K562 (cell line): Measurements from ENCODE around the gene SMG6. TPM values are rescaled to one million over a fixed set of nuclear protein-coding genes. Genes with fewer than 3 reads are reported as not detected.

Experiments used
- RAD21 ChIP-seq, 2 experiments: fragments of 250-450 bp in 1 of 2; fragments of 450-650 bp in 1 of 2; sonication (Bioruptor Pico) in 1 of 2; formaldehyde crosslinking in 1 of 2; IDR thresholded peaks in 1 of 2; conservative IDR thresholded peaks in 1 of 2; 2 replicates each; pipeline versions ENCODE4 v1.4.0 to v1.8.0; 2020 to 2022; ENCODE audit warnings: mild to moderate bottlenecking in 2 of 2, moderate library complexity in 1 of 2
- polyA plus RNA-seq, 8 experiments: library from polyadenylated mRNA; depleted of rRNA in 4 of 8; stranded (reverse) in 5 of 8; unstranded in 3 of 8; fragments of >200 nt; fragmentation: Nextera tagmentation in 2 of 8; fragmentation: Illumina TruSeq in 1 of 8; extraction: Ambion mirVana in 2 of 8; extraction: Trizol in 1 of 8; gene quantifications; 2 replicates each; pipeline versions ENCODE4 v1.2.1 to v1.2.3, GENCODE V29; 2011 to 2014; ENCODE audit warnings: inconsistent platforms in 1 of 8, missing spikeins in 1 of 8
- total RNA-seq, 7 experiments: library from RNA; depleted of rRNA in 6 of 7; stranded (reverse); fragments of >200 nt in 6 of 7; fragmentation: Illumina TruSeq in 2 of 7; extraction: Trizol in 2 of 7; gene quantifications; 2 replicates each; pipeline versions ENCODE4 v1.2.1 to v1.2.3, GENCODE V29; 2011 to 2021; ENCODE audit warnings: low replicate concordance in 1 of 7
- TF ChIP-seq, protein P1 (sequence below), 2 experiments: fragments of 450-650 bp; formaldehyde crosslinking in 1 of 2; IDR thresholded peaks; 2 replicates each; pipeline versions ENCODE4 v1.4.0 to v1.6.1; 2014 to 2020; ENCODE audit warnings: mild to moderate bottlenecking in 2 of 2, borderline replicate concordance in 1 of 2, low read depth in 1 of 2

Gene SMG6
- total and polyA plus RNA-seq, 9 of the 15 experiments (the other 6 are each of a cell fraction or from before 2014, with no cell fraction given) = 0.44 to 13.9 (median 6.0) TPM

DNA sequence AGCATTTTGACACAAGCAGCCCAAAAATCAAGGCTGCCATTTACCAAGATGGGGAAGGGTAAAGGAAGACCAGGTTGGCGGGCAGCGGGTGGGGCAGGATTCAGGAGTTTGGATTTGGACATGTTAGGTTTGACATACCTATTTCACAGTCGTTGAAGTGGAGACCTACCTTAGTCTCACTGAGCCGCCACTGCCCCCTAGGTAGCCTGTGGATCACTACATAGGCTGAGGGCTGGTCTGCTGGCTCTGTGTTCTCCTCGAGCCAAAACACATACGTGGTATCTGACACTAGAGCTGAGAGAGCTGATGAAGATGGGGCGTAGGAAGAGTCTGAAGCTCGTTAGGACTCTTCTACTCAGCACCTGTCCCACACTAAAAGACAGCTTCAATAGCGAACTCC, 133.6 kb downstream of the SMG6 start (continued):
- TF ChIP-seq, protein P1, sequence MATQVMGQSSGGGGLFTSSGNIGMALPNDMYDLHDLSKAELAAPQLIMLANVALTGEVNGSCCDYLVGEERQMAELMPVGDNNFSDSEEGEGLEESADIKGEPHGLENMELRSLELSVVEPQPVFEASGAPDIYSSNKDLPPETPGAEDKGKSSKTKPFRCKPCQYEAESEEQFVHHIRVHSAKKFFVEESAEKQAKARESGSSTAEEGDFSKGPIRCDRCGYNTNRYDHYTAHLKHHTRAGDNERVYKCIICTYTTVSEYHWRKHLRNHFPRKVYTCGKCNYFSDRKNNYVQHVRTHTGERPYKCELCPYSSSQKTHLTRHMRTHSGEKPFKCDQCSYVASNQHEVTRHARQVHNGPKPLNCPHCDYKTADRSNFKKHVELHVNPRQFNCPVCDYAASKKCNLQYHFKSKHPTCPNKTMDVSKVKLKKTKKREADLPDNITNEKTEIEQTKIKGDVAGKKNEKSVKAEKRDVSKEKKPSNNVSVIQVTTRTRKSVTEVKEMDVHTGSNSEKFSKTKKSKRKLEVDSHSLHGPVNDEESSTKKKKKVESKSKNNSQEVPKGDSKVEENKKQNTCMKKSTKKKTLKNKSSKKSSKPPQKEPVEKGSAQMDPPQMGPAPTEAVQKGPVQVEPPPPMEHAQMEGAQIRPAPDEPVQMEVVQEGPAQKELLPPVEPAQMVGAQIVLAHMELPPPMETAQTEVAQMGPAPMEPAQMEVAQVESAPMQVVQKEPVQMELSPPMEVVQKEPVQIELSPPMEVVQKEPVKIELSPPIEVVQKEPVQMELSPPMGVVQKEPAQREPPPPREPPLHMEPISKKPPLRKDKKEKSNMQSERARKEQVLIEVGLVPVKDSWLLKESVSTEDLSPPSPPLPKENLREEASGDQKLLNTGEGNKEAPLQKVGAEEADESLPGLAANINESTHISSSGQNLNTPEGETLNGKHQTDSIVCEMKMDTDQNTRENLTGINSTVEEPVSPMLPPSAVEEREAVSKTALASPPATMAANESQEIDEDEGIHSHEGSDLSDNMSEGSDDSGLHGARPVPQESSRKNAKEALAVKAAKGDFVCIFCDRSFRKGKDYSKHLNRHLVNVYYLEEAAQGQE (IDR thresholded peaks at IDR 0.05; ENCODE audit: borderline replicate concordance) = peak; percentile 38; the same call in 1 of the 2 replicates
- TF ChIP-seq, protein P1 (CRISPR knock-in tag; IDR thresholded peaks at IDR 0.05; ENCODE audit: low read depth) = no peak
- TF ChIP-seq RAD21 (CRISPR knock-in tag; conservative IDR thresholded peaks at IDR 0.05 in 1 of 2, IDR thresholded peaks at IDR 0.05 in 1 of 2) = peak in 1 of 2 experiments; percentile 51; a peak in 2 of 4 replicates
- TF ChIP-seq, all 486 proteins: peak for 3
